Liver (tissue), 9 donors: Measurements from ENCODE around the gene PTPN6. TPM values are rescaled to one million over a fixed set of nuclear protein-coding genes. Genes with fewer than 3 reads are reported as not detected.

Experiments used
- DNase-seq: peaks from one replicate; pipeline ENCODE4 v3.0.0-alpha.2; 2017; ENCODE audit warnings: low spot score
- H3K27ac ChIP-seq, 2 donors: one replicate each; pipeline ENCODE4 v1.7.0; 2013; ENCODE audit warnings: inconsistent platforms in 2 of 2, low read length in 2 of 2, control low read depth in 1 of 2, low read depth in 1 of 2, mild to moderate bottlenecking in 1 of 2
- H3K27me3 ChIP-seq, 4 donors: one replicate each; pipeline versions ENCODE4 v1.6.1 to v1.7.0; 2013; ENCODE audit warnings: low read length in 3 of 4, inconsistent platforms in 1 of 4, mild to moderate bottlenecking in 1 of 4, moderate library complexity in 1 of 4; ENCODE audit not compliant: control insufficient read depth in 4 of 4, insufficient read depth in 4 of 4
- H3K36me3 ChIP-seq, 4 donors: one replicate each; pipeline versions ENCODE4 v1.6.1 to v1.7.0; 2013; ENCODE audit warnings: low read length in 3 of 4, mild to moderate bottlenecking in 3 of 4, low read depth in 1 of 4, moderate library complexity in 1 of 4; ENCODE audit not compliant: control insufficient read depth in 4 of 4, insufficient read depth in 3 of 4
- H3K4me1 ChIP-seq, 4 donors: one replicate each; pipeline versions ENCODE4 v1.6.1 to v1.7.0; 2013; ENCODE audit warnings: low read length in 3 of 4, mild to moderate bottlenecking in 3 of 4, moderate library complexity in 1 of 4; ENCODE audit not compliant: control insufficient read depth in 4 of 4, insufficient read depth in 4 of 4
- H3K4me3 ChIP-seq, 3 donors: one replicate each; pipeline versions ENCODE4 v1.6.1 to v1.7.0; 2013; ENCODE audit warnings: low read length in 3 of 3, control low read depth in 1 of 3, low read depth in 1 of 3, mild to moderate bottlenecking in 1 of 3
- H3K9ac ChIP-seq, 2 donors: one replicate each; pipeline ENCODE4 v1.7.0; 2013; ENCODE audit warnings: low read length in 2 of 2, mild to moderate bottlenecking in 2 of 2, moderate library complexity in 2 of 2, control low read depth in 1 of 2, low read depth in 1 of 2
- H3K9me3 ChIP-seq, 4 donors: one replicate each; pipeline versions ENCODE4 v1.6.1 to v1.7.0; 2013; ENCODE audit warnings: low read length in 3 of 4; ENCODE audit not compliant: control insufficient read depth in 4 of 4
- ATF3 ChIP-seq: IDR thresholded peaks from 2 replicates; pipeline ENCODE4 v1.6.1; 2016; ENCODE audit warnings: antibody characterized with exemption
- CTCF ChIP-seq: fragments of 150-350 bp; IDR thresholded peaks from 2 replicates; pipeline ENCODE4 v1.5.1; 2017; ENCODE audit warnings: improper control_type of control experiment, low read depth, low read length; ENCODE audit not compliant: missing input control
- EGR1 ChIP-seq, 2 donors: IDR thresholded peaks; 2 replicates each; pipeline ENCODE4 v1.6.1; 2016 to 2018; ENCODE audit warnings: antibody characterized with exemption in 2 of 2, low read depth in 2 of 2
- FOXA1 ChIP-seq: IDR thresholded peaks from 2 replicates; pipeline ENCODE4 v1.6.1; 2016; ENCODE audit warnings: antibody characterized with exemption
- GABPA ChIP-seq, 2 donors: IDR thresholded peaks in 1 of 2; conservative IDR thresholded peaks in 1 of 2; 2 replicates each; pipeline ENCODE4 v1.6.1; 2016; ENCODE audit warnings: antibody characterized with exemption in 2 of 2, mild to moderate bottlenecking in 1 of 2, moderate library complexity in 1 of 2
- HNF4A ChIP-seq, 2 donors: conservative IDR thresholded peaks; 2 replicates each; pipeline ENCODE4 v1.6.1; 2016; ENCODE audit warnings: antibody characterized with exemption in 2 of 2, mild to moderate bottlenecking in 2 of 2
- HNF4G ChIP-seq: IDR thresholded peaks from 2 replicates; pipeline ENCODE4 v1.6.1; 2016; ENCODE audit warnings: antibody characterized with exemption
- JUND ChIP-seq, 2 donors: IDR thresholded peaks; 2 replicates each; pipeline ENCODE4 v1.6.1; 2016; ENCODE audit warnings: antibody characterized with exemption in 2 of 2
- MAX ChIP-seq: IDR thresholded peaks from 2 replicates; pipeline ENCODE4 v1.6.1; 2016; ENCODE audit warnings: antibody characterized with exemption
- NR2F2 ChIP-seq: IDR thresholded peaks from 2 replicates; pipeline ENCODE4 v1.6.1; 2016; ENCODE audit warnings: antibody characterized with exemption
- RAD21 ChIP-seq, 2 donors: IDR thresholded peaks; 2 replicates each; pipeline ENCODE4 v1.6.1; 2016; ENCODE audit warnings: antibody characterized with exemption in 2 of 2, mild to moderate bottlenecking in 2 of 2
- REST ChIP-seq: IDR thresholded peaks from 2 replicates; pipeline ENCODE4 v1.6.1; 2016; ENCODE audit warnings: antibody characterized with exemption, mild to moderate bottlenecking
- RXRA ChIP-seq, 2 donors: IDR thresholded peaks; 2 replicates each; pipeline ENCODE4 v1.6.1; 2017 to 2018; ENCODE audit warnings: antibody characterized with exemption in 2 of 2, mild to moderate bottlenecking in 1 of 2
- SP1 ChIP-seq: IDR thresholded peaks from 2 replicates; pipeline ENCODE4 v1.6.1; 2018; ENCODE audit warnings: antibody characterized with exemption, mild to moderate bottlenecking
- TAF1 ChIP-seq: conservative IDR thresholded peaks from 2 replicates; pipeline ENCODE4 v1.6.1; 2016; ENCODE audit warnings: antibody characterized with exemption, mild to moderate bottlenecking
- YY1 ChIP-seq: IDR thresholded peaks from 2 replicates; pipeline ENCODE4 v1.6.1; 2016; ENCODE audit warnings: antibody characterized with exemption, mild to moderate bottlenecking
- WGBS: extraction: QIAGEN DNeasy Blood & Tissue Kit; methylation state at CpG from one replicate; pipeline ENCODE4 v1.1.7; 2013; 5-methylcytosine and 5-hydroxymethylcytosine counted together
- polyA plus RNA-seq, 2 donors: library from polyadenylated mRNA; stranded (reverse) in 1 of 2; unstranded in 1 of 2; fragments of 200-250 nt in 1 of 2; fragments of >200 nt in 1 of 2; fragmentation: Nextera tagmentation in 1 of 2; extraction: Ambion mirVana in 1 of 2; gene quantifications; one replicate each; pipeline versions ENCODE4 v1.2.1 to v1.2.3, GENCODE V29; 2013 to 2015
- total RNA-seq, 2 donors: library from RNA; depleted of rRNA; stranded (reverse); fragments of >200 nt; gene quantifications; one replicate each; pipeline ENCODE4 v1.2.3, GENCODE V29; 2014
- donor health status: healthy.
- donor health status: healthy.
- donor health status: healthy.
- donor health status: healthy.
- donor health status: healthy.

The PTPN6 gene
- total and polyA plus RNA-seq, 4 donors = 15.2 to 41.0 (median 19.6) TPM

GRCh38 chr12:6978188-6978587 lies 27.0 kb downstream of the PTPN6 start:
- H3K27ac ChIP-seq = no peak overlapping the region
- 91% methylated on average over 6 of the region's 6 CpGs for WGBS
- H3K27me3 ChIP-seq = no peaks in the 10 kb centered on the region
- H3K36me3 ChIP-seq = peaks cover 2 to 74% (median 68%) of the 10 kb centered on the region in 4 donors
- peaks cover 4 to 25% (median 20%) of the 10 kb centered on the region in 4 donors for H3K4me1 ChIP-seq
- no peak for DNase-seq
- H3K4me3 ChIP-seq = no peak overlapping the region
- no peak overlapping the region for H3K9ac ChIP-seq
- TF ChIP-seq EGR1 (IDR thresholded peaks at IDR 0.05; ENCODE audit: low read depth in 2 of 2) (no peak), GABPA (IDR thresholded peaks at IDR 0.05 in 1 of 2, conservative IDR thresholded peaks at IDR 0.05 in 1 of 2) (no peak), YY1 (no peak), SP1 (no peak), MAX (no peak), NR2F2 (no peak), RAD21 (IDR thresholded peaks at IDR 0.05) (no peak), HNF4A (conservative IDR thresholded peaks at IDR 0.05) (no peak), TAF1 (no peak), RXRA (IDR thresholded peaks at IDR 0.05) (no peak)
- H3K9me3 ChIP-seq = no peaks in the 10 kb centered on the region

GRCh38 chr12:6978611-6979011 lies 27.5 kb downstream of the PTPN6 start:
- DNase-seq = no peak
- Histone ChIP-seq H3K9ac (no peak overlapping the region), H3K36me3 (peaks cover 2 to 77% (median 69%) of the 10 kb centered on the region in 4 donors), H3K4me1 (peaks cover 4 to 25% (median 20%) of the 10 kb centered on the region in 4 donors), H3K27ac (no peak overlapping the region), H3K4me3 (no peak overlapping the region), H3K9me3 (no peaks in the 10 kb centered on the region), H3K27me3 (no peaks in the 10 kb centered on the region)
- TF ChIP-seq GABPA (IDR thresholded peaks at IDR 0.05 in 1 of 2, conservative IDR thresholded peaks at IDR 0.05 in 1 of 2) = no peak
- no peak for TF ChIP-seq MAX
- TF ChIP-seq RXRA (IDR thresholded peaks at IDR 0.05) = no peak
- TF ChIP-seq RAD21 (IDR thresholded peaks at IDR 0.05) = no peak
- TF ChIP-seq ATF3 = no peak
- TF ChIP-seq YY1 = no peak
- TF ChIP-seq JUND (IDR thresholded peaks at IDR 0.05) = no peak
- TF ChIP-seq NR2F2 = no peak
- no peak for TF ChIP-seq REST
- no peak for TF ChIP-seq EGR1 (IDR thresholded peaks at IDR 0.05; ENCODE audit: low read depth in 2 of 2)
- 87% methylated on average over 3 of the region's 3 CpGs for WGBS

GRCh38 chr12:6979021-6979420 lies 27.9 kb downstream of the PTPN6 start:
- H3K27ac ChIP-seq = no peak overlapping the region
- H3K36me3 ChIP-seq = peaks cover 2 to 77% (median 68%) of the 10 kb centered on the region in 4 donors
- H3K4me3 ChIP-seq = no peak overlapping the region
- H3K9me3 ChIP-seq = no peaks in the 10 kb centered on the region
- no peaks in the 10 kb centered on the region for H3K27me3 ChIP-seq
- no peak for DNase-seq
- TF ChIP-seq JUND (IDR thresholded peaks at IDR 0.05) = no peak
- no peak for TF ChIP-seq TAF1
- TF ChIP-seq CTCF = no peak
- TF ChIP-seq SP1 = no peak
- no peak for TF ChIP-seq GABPA (IDR thresholded peaks at IDR 0.05 in 1 of 2, conservative IDR thresholded peaks at IDR 0.05 in 1 of 2)
- no peak for TF ChIP-seq HNF4G
- no peak for TF ChIP-seq NR2F2
- TF ChIP-seq RAD21 (IDR thresholded peaks at IDR 0.05) = no peak
- TF ChIP-seq ATF3 = no peak
- no peak for TF ChIP-seq EGR1 (IDR thresholded peaks at IDR 0.05; ENCODE audit: low read depth in 2 of 2)
- TF ChIP-seq HNF4A (conservative IDR thresholded peaks at IDR 0.05) = no peak
- TF ChIP-seq YY1 = no peak
- TF ChIP-seq MAX = no peak
- no peak for TF ChIP-seq FOXA1
- TF ChIP-seq RXRA (IDR thresholded peaks at IDR 0.05) = no peak
- no peak overlapping the region for H3K9ac ChIP-seq
- H3K4me1 ChIP-seq = peaks cover 4 to 25% (median 20%) of the 10 kb centered on the region in 4 donors
- 91% methylated on average over 6 of the region's 6 CpGs for WGBS
